ENCODE results near the gene TJP2. TPM values are rescaled to one million over a fixed set of nuclear protein-coding genes. Genes with fewer than 3 reads are reported as not detected.

TJP2 gene
- total and polyA plus RNA-seq, 10 of the 15 experiments (the other 5 are each of a cell fraction or from before 2014, with no cell fraction given), result 6.4 to 59.9 (median 29.7) TPM

- no peaks in the 10 kb centered on the region for H3K79me2 ChIP-seq (ENCODE audit: control insufficient read depth, insufficient read depth, low read length)
- CTCF ChIA-PET, result interaction anchor here (0.7 kb wide), 1 partner anchor 122 kb away, joined by 3 read pairs; no protein-coding TSS in a partner anchor
Measured at GRCh38 chr9:69317081-69317480, 143.0 kb downstream of the TJP2 start.

GRCh38 chr9:69317894-69318293, 143.8 kb downstream of the TJP2 start:
- POLR2A ChIA-PET, result no interaction called here
- in situ Hi-C loops (cut with MboI), result no loop called here

More at GRCh38 chr9:69317081-69317480, 143.0 kb downstream of the TJP2 start:
- no peak for ATAC-seq
- 50% methylated on average over 2 of the region's 2 CpGs for WGBS (ENCODE audit: insufficient coverage, insufficient replicate concordance, low lambda C conversion rate, missing lambda C conversion rate)
- H3K4me1 ChIP-seq (ENCODE audit: control insufficient read depth, insufficient read depth, low read length), result no peaks in the 10 kb centered on the region
- no peak for DNase-seq (ENCODE audit: low read depth, low spot score)
- in situ Hi-C loops (cut with MboI), result no loop called here
- no peak for FAIRE-seq
- ChIA-PET RAD21 (ENCODE audit: unreplicated experiment) (no interaction called here), POLR2A (no interaction called here), SMC1A (ENCODE audit: uncharacterized antibody, unreplicated experiment) (no interaction called here)
- TF ChIP-seq KLF5 (IDR thresholded peaks at IDR 0.05; ENCODE audit: partially characterized antibody) (no peak), SUPT20H (IDR thresholded peaks at IDR 0.05; ENCODE audit: borderline replicate concordance, control insufficient read depth, low read depth, low read length) (no peak), CHD1 (IDR thresholded peaks at IDR 0.05; ENCODE audit: low read depth, low read length) (no peak)
- no peaks in the 10 kb centered on the region for H4K20me1 ChIP-seq (ENCODE audit: control insufficient read depth, insufficient read depth)
- no peaks in the 10 kb centered on the region; a peak in 2 of 4 replicates for H3K27me3 ChIP-seq (replicated peaks in 1 of 2; ENCODE audit: control insufficient read depth in 2 of 2, insufficient read depth in 2 of 2, low read length in 1 of 2)
- no peak overlapping the region for H3K27ac ChIP-seq (ENCODE audit: control insufficient read depth, insufficient read depth)
- BruUV-seq (replicated peaks), result no TSS peak
- no peak overlapping the region for H2AFZ ChIP-seq (ENCODE audit: control insufficient read depth, low read depth, low read length)
- no peaks in the 10 kb centered on the region for H3K36me3 ChIP-seq (ENCODE audit: control insufficient read depth in 2 of 2, insufficient read depth in 2 of 2, low read length in 1 of 2)
- no peak overlapping the region for H3K9ac ChIP-seq (ENCODE audit: control insufficient read depth, insufficient read depth, low read length)
- no peak overlapping the region for H3K4me2 ChIP-seq (ENCODE audit: control insufficient read depth, insufficient read depth)
- no peaks in the 10 kb centered on the region; the same call in 2 of the 3 replicates for H3K9me3 ChIP-seq (replicated peaks; ENCODE audit: control insufficient read depth, insufficient read depth, low read length)
- intact Hi-C loops (cut with micrococcal nuclease; ENCODE audit: unreplicated experiment), result no loop called here
- no peak overlapping the region for H3K4me3 ChIP-seq

More at GRCh38 chr9:69317894-69318293, 143.8 kb downstream of the TJP2 start:
- Histone ChIP-seq H3K36me3 (ENCODE audit: control insufficient read depth in 2 of 2, insufficient read depth in 2 of 2, low read length in 1 of 2) (no peaks in the 10 kb centered on the region), H3K9me3 (replicated peaks; ENCODE audit: control insufficient read depth, insufficient read depth, low read length) (no peaks in the 10 kb centered on the region; the same call in 2 of the 3 replicates), H3K4me2 (ENCODE audit: control insufficient read depth, insufficient read depth) (no peak overlapping the region), H3K4me3 (no peak overlapping the region), H2AFZ (ENCODE audit: control insufficient read depth, low read depth, low read length) (no peak overlapping the region), H3K27ac (ENCODE audit: control insufficient read depth, insufficient read depth) (no peak overlapping the region), H3K9ac (ENCODE audit: control insufficient read depth, insufficient read depth, low read length) (no peak overlapping the region), H3K27me3 (replicated peaks in 1 of 2; ENCODE audit: control insufficient read depth in 2 of 2, insufficient read depth in 2 of 2, low read length in 1 of 2) (no peaks in the 10 kb centered on the region; a peak in 2 of 4 replicates), H3K79me2 (ENCODE audit: control insufficient read depth, insufficient read depth, low read length) (no peaks in the 10 kb centered on the region), H4K20me1 (ENCODE audit: control insufficient read depth, insufficient read depth) (no peaks in the 10 kb centered on the region), H3K4me1 (ENCODE audit: control insufficient read depth, insufficient read depth, low read length) (no peaks in the 10 kb centered on the region)
- CTCF ChIA-PET, result interaction anchor here (0.7 kb wide), 1 partner anchor 123 kb away, joined by 3 read pairs; no protein-coding TSS in a partner anchor
- ATAC-seq, result peak; percentile 73
- SMC1A ChIA-PET (ENCODE audit: uncharacterized antibody, unreplicated experiment), result no interaction called here
- TF ChIP-seq MEF2B (IDR thresholded peaks at IDR 0.05; ENCODE audit: partially characterized antibody, poor library complexity, severe bottlenecking) (peak; percentile 77), GABPA (IDR thresholded peaks at IDR 0.05; ENCODE audit: low read depth) (no peak)
- RAD21 ChIA-PET (ENCODE audit: unreplicated experiment), result no interaction called here
- intact Hi-C loops (cut with micrococcal nuclease; ENCODE audit: unreplicated experiment), result no loop called here
- BruUV-seq (replicated peaks), result no TSS peak
- DNase-seq (ENCODE audit: low read depth, low spot score), result peak; percentile 7
- no peak for FAIRE-seq

All from GM12878 (cell line).